ENCODE results near the gene ITGA6.

GRCh38 chr2:172428832-172429210, 1.4 kb downstream of the ITGA6 start:
- TF ChIP-seq CTBP1 (IDR thresholded peaks at IDR 0.05; ENCODE audit: borderline replicate concordance) (no peak), FOXM1 (IDR thresholded peaks at IDR 0.05; ENCODE audit: borderline replicate concordance) (no peak), L3MBTL2 (conservative IDR thresholded peaks at IDR 0.05) (no peak), BHLHE40 (IDR thresholded peaks at IDR 0.05; ENCODE audit: borderline replicate concordance) (no peak), ELF4 (IDR thresholded peaks at IDR 0.05) (no peak), NFRKB (IDR thresholded peaks at IDR 0.05) (no peak), HDGF (IDR thresholded peaks at IDR 0.05; ENCODE audit: borderline replicate concordance) (no peak), SP1 (IDR thresholded peaks at IDR 0.05) (no peak)

Measured in HEK293T (cell line).